GM12878 (cell line): ENCODE measurements around the gene GSTM4. TPM values are rescaled to one million over a fixed set of nuclear protein-coding genes. Genes with fewer than 3 reads are reported as not detected.

ENCODE experiments used
- ATF7 ChIP-seq: fragments of 450-650 bp; IDR thresholded peaks from 2 replicates; pipeline ENCODE4 v1.6.1; 2016; ENCODE audit warnings: low read depth, mild to moderate bottlenecking
- CHD1 ChIP-seq: IDR thresholded peaks from 2 replicates; pipeline ENCODE4 v1.6.1; 2012; ENCODE audit warnings: low read depth, low read length, improper control_type of control experiment
- HCFC1 ChIP-seq: fragments of 150-350 bp; IDR thresholded peaks from 2 replicates; pipeline ENCODE4 v1.6.1; 2014; ENCODE audit warnings: low read length
- JUND ChIP-seq: IDR thresholded peaks from 2 replicates; pipeline ENCODE4 v1.6.1; 2012; ENCODE audit warnings: low read depth, mild to moderate bottlenecking, low read length, improper control_type of control experiment, moderate library complexity
- MTA2 ChIP-seq: fragments of 450-650 bp; IDR thresholded peaks from 2 replicates; pipeline ENCODE4 v1.6.1; 2016; ENCODE audit warnings: low read depth, mild to moderate bottlenecking, moderate library complexity
- MYC ChIP-seq: IDR thresholded peaks from 2 replicates; pipeline ENCODE4 v1.6.1; 2011; ENCODE audit warnings: mild to moderate bottlenecking, low read length, moderate library complexity, inconsistent platforms; ENCODE audit not compliant: insufficient read depth, insufficient replicate concordance, insufficient read length, severe bottlenecking
- RB1 ChIP-seq: fragments of 450-650 bp; formaldehyde crosslinking; IDR thresholded peaks from 2 replicates; pipeline ENCODE4 v1.6.1; 2017; ENCODE audit warnings: mild to moderate bottlenecking, borderline replicate concordance
- SMAD1 ChIP-seq: fragments of 450-650 bp; IDR thresholded peaks from 2 replicates; pipeline ENCODE4 v1.6.1; 2018; ENCODE audit warnings: mild to moderate bottlenecking, low read depth; ENCODE audit not compliant: partially characterized antibody
- polyA plus RNA-seq, 11 experiments: library from polyadenylated mRNA; depleted of rRNA in 4 of 11; unstranded in 6 of 11; stranded (reverse) in 5 of 11; fragments of >200 nt; fragmentation: Nextera tagmentation in 4 of 11; fragmentation: Illumina TruSeq in 1 of 11; extraction: Ambion mirVana in 4 of 11; extraction: Trizol in 1 of 11; gene quantifications; 1 replicate in 1 of 11; 2 replicates in 10 of 11; pipeline versions ENCODE4 v1.2.1 to v1.2.3, GENCODE V29; 2011 to 2016; ENCODE audit warnings: inconsistent platforms in 2 of 11, missing spikeins in 2 of 11, low read depth in 1 of 11
- total RNA-seq, 4 experiments: library from RNA; depleted of rRNA in 3 of 4; stranded (reverse); fragments of >200 nt in 3 of 4; fragmentation: Illumina TruSeq in 1 of 4; extraction: Trizol in 1 of 4; gene quantifications; 2 replicates each; pipeline versions ENCODE4 v1.2.1 to v1.2.3, GENCODE V29; 2013 to 2021
- TF ChIP-seq, protein P1 (sequence below): IDR thresholded peaks from 2 replicates; pipeline ENCODE4 v1.6.1; 2012; ENCODE audit warnings: improper control_type of control experiment, low read depth, low read length; ENCODE audit not compliant: insufficient replicate concordance
- TF ChIP-seq, protein P2 (sequence below): fragments of 450-650 bp; IDR thresholded peaks from 2 replicates; pipeline ENCODE4 v1.6.1; 2018; ENCODE audit warnings: borderline replicate concordance, mild to moderate bottlenecking; ENCODE audit not compliant: partially characterized antibody
- TF ChIP-seq, protein P3 (sequence below): fragments of 450-650 bp; conservative IDR thresholded peaks from 2 replicates; pipeline ENCODE4 v1.6.1; 2017; ENCODE audit warnings: mild to moderate bottlenecking, moderate library complexity
- TF ChIP-seq, protein P4 (sequence below): fragments of 450-650 bp; formaldehyde crosslinking; IDR thresholded peaks from 2 replicates; pipeline ENCODE4 v1.5.0; 2022; ENCODE audit warnings: mild to moderate bottlenecking, missing genetic modification characterization

Gene GSTM4
- total and polyA plus RNA-seq, 10 of the 15 experiments (the other 5 are each of a cell fraction or from before 2014, with no cell fraction given), result 14.3 to 37.2 (median 23.0) TPM

DNA sequence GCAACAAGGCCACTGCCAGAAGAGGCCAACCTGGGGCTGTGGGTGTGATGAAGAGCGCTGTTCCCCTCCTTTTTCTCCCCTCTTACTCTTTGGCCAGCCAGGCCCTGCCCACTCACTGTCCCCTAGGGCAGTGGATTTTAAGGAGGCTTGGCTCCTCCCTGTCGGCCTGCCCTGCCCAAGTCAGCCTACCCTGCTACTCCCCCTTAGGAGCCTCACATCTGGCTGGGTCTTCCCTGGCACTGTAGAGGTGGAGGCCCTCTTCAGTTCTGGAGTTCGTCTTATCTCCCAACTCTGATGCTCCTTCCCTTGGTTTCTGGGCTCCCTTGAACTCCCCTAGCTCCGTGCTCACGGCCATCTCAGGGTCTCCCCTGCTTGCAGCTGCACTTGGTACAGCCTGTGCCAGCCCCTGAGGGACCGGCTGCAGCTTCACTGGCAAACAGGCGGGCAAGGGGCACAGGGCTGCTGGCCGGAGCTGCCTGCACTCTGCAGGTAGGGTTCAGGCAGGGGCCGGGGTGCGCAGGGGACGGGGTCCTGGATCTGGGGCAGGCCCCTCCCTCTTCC lies 32.2 kb upstream of the GSTM4 start (continued):
- TF ChIP-seq SMAD1, result no peak
- TF ChIP-seq, protein P1, sequence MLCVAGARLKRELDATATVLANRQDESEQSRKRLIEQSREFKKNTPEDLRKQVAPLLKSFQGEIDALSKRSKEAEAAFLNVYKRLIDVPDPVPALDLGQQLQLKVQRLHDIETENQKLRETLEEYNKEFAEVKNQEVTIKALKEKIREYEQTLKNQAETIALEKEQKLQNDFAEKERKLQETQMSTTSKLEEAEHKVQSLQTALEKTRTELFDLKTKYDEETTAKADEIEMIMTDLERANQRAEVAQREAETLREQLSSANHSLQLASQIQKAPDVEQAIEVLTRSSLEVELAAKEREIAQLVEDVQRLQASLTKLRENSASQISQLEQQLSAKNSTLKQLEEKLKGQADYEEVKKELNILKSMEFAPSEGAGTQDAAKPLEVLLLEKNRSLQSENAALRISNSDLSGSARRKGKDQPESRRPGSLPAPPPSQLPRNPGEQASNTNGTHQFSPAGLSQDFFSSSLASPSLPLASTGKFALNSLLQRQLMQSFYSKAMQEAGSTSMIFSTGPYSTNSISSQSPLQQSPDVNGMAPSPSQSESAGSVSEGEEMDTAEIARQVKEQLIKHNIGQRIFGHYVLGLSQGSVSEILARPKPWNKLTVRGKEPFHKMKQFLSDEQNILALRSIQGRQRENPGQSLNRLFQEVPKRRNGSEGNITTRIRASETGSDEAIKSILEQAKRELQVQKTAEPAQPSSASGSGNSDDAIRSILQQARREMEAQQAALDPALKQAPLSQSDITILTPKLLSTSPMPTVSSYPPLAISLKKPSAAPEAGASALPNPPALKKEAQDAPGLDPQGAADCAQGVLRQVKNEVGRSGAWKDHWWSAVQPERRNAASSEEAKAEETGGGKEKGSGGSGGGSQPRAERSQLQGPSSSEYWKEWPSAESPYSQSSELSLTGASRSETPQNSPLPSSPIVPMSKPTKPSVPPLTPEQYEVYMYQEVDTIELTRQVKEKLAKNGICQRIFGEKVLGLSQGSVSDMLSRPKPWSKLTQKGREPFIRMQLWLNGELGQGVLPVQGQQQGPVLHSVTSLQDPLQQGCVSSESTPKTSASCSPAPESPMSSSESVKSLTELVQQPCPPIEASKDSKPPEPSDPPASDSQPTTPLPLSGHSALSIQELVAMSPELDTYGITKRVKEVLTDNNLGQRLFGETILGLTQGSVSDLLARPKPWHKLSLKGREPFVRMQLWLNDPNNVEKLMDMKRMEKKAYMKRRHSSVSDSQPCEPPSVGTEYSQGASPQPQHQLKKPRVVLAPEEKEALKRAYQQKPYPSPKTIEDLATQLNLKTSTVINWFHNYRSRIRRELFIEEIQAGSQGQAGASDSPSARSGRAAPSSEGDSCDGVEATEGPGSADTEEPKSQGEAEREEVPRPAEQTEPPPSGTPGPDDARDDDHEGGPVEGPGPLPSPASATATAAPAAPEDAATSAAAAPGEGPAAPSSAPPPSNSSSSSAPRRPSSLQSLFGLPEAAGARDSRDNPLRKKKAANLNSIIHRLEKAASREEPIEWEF, result no peak
- TF ChIP-seq CHD1, result peak; percentile 86; the same call in 1 of the 2 replicates
- peak; percentile 16; the same call in 1 of the 2 replicates for TF ChIP-seq JUND
- peak; percentile 76 for TF ChIP-seq ATF7
- TF ChIP-seq, protein P2, sequence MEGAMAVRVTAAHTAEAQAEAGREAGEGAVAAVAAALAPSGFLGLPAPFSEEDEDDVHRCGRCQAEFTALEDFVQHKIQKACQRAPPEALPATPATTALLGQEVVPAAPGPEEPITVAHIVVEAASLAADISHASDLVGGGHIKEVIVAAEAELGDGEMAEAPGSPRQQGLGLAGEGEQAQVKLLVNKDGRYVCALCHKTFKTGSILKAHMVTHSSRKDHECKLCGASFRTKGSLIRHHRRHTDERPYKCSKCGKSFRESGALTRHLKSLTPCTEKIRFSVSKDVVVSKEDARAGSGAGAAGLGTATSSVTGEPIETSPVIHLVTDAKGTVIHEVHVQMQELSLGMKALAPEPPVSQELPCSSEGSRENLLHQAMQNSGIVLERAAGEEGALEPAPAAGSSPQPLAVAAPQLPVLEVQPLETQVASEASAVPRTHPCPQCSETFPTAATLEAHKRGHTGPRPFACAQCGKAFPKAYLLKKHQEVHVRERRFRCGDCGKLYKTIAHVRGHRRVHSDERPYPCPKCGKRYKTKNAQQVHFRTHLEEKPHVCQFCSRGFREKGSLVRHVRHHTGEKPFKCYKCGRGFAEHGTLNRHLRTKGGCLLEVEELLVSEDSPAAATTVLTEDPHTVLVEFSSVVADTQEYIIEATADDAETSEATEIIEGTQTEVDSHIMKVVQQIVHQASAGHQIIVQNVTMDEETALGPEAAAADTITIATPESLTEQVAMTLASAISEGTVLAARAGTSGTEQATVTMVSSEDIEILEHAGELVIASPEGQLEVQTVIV, result no peak
- TF ChIP-seq, protein P3, sequence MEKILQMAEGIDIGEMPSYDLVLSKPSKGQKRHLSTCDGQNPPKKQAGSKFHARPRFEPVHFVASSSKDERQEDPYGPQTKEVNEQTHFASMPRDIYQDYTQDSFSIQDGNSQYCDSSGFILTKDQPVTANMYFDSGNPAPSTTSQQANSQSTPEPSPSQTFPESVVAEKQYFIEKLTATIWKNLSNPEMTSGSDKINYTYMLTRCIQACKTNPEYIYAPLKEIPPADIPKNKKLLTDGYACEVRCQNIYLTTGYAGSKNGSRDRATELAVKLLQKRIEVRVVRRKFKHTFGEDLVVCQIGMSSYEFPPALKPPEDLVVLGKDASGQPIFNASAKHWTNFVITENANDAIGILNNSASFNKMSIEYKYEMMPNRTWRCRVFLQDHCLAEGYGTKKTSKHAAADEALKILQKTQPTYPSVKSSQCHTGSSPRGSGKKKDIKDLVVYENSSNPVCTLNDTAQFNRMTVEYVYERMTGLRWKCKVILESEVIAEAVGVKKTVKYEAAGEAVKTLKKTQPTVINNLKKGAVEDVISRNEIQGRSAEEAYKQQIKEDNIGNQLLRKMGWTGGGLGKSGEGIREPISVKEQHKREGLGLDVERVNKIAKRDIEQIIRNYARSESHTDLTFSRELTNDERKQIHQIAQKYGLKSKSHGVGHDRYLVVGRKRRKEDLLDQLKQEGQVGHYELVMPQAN, result no peak
- TF ChIP-seq MTA2, result no peak
- TF ChIP-seq RB1, result no peak
- TF ChIP-seq MYC, result no peak
- TF ChIP-seq HCFC1, result no peak
- TF ChIP-seq, protein P4, sequence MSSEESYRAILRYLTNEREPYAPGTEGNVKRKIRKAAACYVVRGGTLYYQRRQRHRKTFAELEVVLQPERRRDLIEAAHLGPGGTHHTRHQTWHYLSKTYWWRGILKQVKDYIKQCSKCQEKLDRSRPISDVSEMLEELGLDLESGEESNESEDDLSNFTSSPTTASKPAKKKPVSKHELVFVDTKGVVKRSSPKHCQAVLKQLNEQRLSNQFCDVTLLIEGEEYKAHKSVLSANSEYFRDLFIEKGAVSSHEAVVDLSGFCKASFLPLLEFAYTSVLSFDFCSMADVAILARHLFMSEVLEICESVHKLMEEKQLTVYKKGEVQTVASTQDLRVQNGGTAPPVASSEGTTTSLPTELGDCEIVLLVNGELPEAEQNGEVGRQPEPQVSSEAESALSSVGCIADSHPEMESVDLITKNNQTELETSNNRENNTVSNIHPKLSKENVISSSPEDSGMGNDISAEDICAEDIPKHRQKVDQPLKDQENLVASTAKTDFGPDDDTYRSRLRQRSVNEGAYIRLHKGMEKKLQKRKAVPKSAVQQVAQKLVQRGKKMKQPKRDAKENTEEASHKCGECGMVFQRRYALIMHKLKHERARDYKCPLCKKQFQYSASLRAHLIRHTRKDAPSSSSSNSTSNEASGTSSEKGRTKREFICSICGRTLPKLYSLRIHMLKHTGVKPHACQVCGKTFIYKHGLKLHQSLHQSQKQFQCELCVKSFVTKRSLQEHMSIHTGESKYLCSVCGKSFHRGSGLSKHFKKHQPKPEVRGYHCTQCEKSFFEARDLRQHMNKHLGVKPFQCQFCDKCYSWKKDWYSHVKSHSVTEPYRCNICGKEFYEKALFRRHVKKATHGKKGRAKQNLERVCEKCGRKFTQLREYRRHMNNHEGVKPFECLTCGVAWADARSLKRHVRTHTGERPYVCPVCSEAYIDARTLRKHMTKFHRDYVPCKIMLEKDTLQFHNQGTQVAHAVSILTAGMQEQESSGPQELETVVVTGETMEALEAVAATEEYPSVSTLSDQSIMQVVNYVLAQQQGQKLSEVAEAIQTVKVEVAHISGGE (CRISPR knock-in tag), result no peak
